KMS-11 (cell line): ENCODE data around the gene POLR2I.

Experiments used
- H2AFZ ChIP-seq: fragments of 200-600 bp; sonication (generic); 2 replicates; pipeline ENCODE4 v1.6.1; 2016; ENCODE audit warnings: antibody characterized with exemption, mixed run types, low read depth
- H3K27ac ChIP-seq: fragments of 200-600 bp; sonication (generic); 2 replicates; pipeline ENCODE4 v1.6.1; 2016; ENCODE audit warnings: mild to moderate bottlenecking, mixed run types
- H3K27me3 ChIP-seq: fragments of 200-600 bp; sonication (generic); 2 replicates; pipeline ENCODE4 v1.6.1; 2017; ENCODE audit warnings: mild to moderate bottlenecking, low read depth, mixed run types, moderate library complexity; ENCODE audit not compliant: insufficient read depth
- H3K36me3 ChIP-seq: fragments of 200-600 bp; sonication (generic); 2 replicates; pipeline ENCODE4 v1.6.1; 2017; ENCODE audit warnings: mild to moderate bottlenecking, mixed run types; ENCODE audit not compliant: insufficient read depth
- H3K4me1 ChIP-seq: fragments of 200-600 bp; sonication (generic); 2 replicates; pipeline ENCODE4 v1.6.1; 2016; ENCODE audit warnings: mild to moderate bottlenecking, low read depth, mixed run types; ENCODE audit not compliant: poor library complexity, severe bottlenecking
- H3K4me2 ChIP-seq: fragments of 200-600 bp; sonication (generic); 2 replicates; pipeline ENCODE4 v1.7.0; 2016; ENCODE audit warnings: mild to moderate bottlenecking, mixed run types
- H3K4me3 ChIP-seq: fragments of 200-600 bp; sonication (generic); IDR thresholded peaks from 2 replicates; pipeline ENCODE4 v1.6.1; 2017; ENCODE audit warnings: low read depth, low read length, mixed read lengths; ENCODE audit not compliant: insufficient read depth
- H3K79me2 ChIP-seq: fragments of 200-600 bp; sonication (generic); 2 replicates; pipeline ENCODE4 v1.6.1; 2016; ENCODE audit warnings: low read depth, mixed run types; ENCODE audit not compliant: insufficient read depth
- H3K9ac ChIP-seq: fragments of 200-600 bp; sonication (generic); 2 replicates; pipeline ENCODE4 v1.6.1; 2016; ENCODE audit warnings: mild to moderate bottlenecking, mixed run types
- H4K20me1 ChIP-seq: fragments of 200-600 bp; sonication (generic); 2 replicates; pipeline ENCODE4 v1.6.1; 2016; ENCODE audit warnings: mild to moderate bottlenecking, mixed run types; ENCODE audit not compliant: insufficient read depth
- TF ChIP-seq, protein P1 (sequence below): fragments of 200-600 bp; sonication (generic); conservative IDR thresholded peaks from 2 replicates; pipeline ENCODE4 v1.6.1; 2017; ENCODE audit warnings: low read depth, mild to moderate bottlenecking, antibody characterized with exemption, low read length, moderate library complexity, mixed read lengths

Gene POLR2I

GRCh38 chr19:36149673-36150406, 35.2 kb upstream of the POLR2I start:
- no peaks in the 10 kb centered on the region for H3K79me2 ChIP-seq
- no peak overlapping the region for H3K4me2 ChIP-seq
- no peaks in the 10 kb centered on the region for H4K20me1 ChIP-seq
- no peaks in the 10 kb centered on the region for H3K27me3 ChIP-seq
- H3K9ac ChIP-seq: no peak overlapping the region
- H3K4me3 ChIP-seq: no peak overlapping the region
- H3K27ac ChIP-seq: no peak overlapping the region
- no peaks in the 10 kb centered on the region; the same call in 1 of the 2 replicates for H3K36me3 ChIP-seq
- no peak overlapping the region for H2AFZ ChIP-seq
- TF ChIP-seq, protein P1, sequence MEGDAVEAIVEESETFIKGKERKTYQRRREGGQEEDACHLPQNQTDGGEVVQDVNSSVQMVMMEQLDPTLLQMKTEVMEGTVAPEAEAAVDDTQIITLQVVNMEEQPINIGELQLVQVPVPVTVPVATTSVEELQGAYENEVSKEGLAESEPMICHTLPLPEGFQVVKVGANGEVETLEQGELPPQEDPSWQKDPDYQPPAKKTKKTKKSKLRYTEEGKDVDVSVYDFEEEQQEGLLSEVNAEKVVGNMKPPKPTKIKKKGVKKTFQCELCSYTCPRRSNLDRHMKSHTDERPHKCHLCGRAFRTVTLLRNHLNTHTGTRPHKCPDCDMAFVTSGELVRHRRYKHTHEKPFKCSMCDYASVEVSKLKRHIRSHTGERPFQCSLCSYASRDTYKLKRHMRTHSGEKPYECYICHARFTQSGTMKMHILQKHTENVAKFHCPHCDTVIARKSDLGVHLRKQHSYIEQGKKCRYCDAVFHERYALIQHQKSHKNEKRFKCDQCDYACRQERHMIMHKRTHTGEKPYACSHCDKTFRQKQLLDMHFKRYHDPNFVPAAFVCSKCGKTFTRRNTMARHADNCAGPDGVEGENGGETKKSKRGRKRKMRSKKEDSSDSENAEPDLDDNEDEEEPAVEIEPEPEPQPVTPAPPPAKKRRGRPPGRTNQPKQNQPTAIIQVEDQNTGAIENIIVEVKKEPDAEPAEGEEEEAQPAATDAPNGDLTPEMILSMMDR: no peak
- H3K4me1 ChIP-seq: no peaks in the 10 kb centered on the region

GRCh38 chr19:36144624-36145023, 29.9 kb upstream of the POLR2I start:
- TF ChIP-seq, protein P1: no peak
- Histone ChIP-seq H4K20me1 (no peaks in the 10 kb centered on the region), H3K4me3 (no peak overlapping the region), H2AFZ (no peak overlapping the region), H3K79me2 (peaks cover 18% of the 10 kb centered on the region; the same call in 1 of the 2 replicates), H3K27ac (no peak overlapping the region), H3K36me3 (peaks cover 4% of the 10 kb centered on the region; the same call in 1 of the 2 replicates), H3K27me3 (no peaks in the 10 kb centered on the region), H3K4me1 (peaks cover 8% of the 10 kb centered on the region), H3K4me2 (no peak overlapping the region), H3K9ac (no peak overlapping the region)

DNA sequence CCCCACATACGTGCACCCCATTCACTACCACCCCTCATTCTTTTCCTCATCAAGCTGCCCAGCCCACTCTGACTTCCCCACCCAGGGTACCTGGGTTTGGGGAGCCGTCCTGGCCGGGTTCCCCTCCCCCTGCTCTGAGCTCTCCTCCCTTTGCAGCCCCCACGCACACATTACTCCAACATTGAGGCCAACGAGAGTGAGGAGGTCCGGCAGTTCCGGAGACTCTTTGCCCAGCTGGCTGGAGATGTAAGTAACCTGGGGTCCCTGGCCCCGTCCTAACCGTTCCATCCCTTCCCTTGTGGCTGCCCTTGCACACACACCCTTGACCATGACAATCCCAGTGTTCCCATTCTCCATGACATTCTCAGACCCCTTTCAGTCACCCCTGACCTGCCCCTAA, 27.8 kb upstream of the POLR2I start:
- Histone ChIP-seq H4K20me1 (no peaks in the 10 kb centered on the region), H3K27ac (no peak overlapping the region), H2AFZ (no peak overlapping the region), H3K4me3 (no peak overlapping the region), H3K4me2 (no peak overlapping the region), H3K27me3 (no peaks in the 10 kb centered on the region), H3K4me1 (peaks cover 27% of the 10 kb centered on the region), H3K36me3 (peaks cover 4% of the 10 kb centered on the region; the same call in 1 of the 2 replicates), H3K9ac (no peak overlapping the region), H3K79me2 (peaks cover 18% of the 10 kb centered on the region; the same call in 1 of the 2 replicates)
- TF ChIP-seq, protein P1: no peak

GRCh38 chr19:36142046-36142445, 27.4 kb upstream of the POLR2I start:
- no peaks in the 10 kb centered on the region for H4K20me1 ChIP-seq
- no peak overlapping the region for H3K27ac ChIP-seq
- no peak overlapping the region for H3K4me3 ChIP-seq
- H2AFZ ChIP-seq: no peak overlapping the region
- H3K4me2 ChIP-seq: no peak overlapping the region; the same call in 1 of the 2 replicates
- no peak overlapping the region for H3K9ac ChIP-seq
- H3K27me3 ChIP-seq: no peaks in the 10 kb centered on the region
- peaks cover 32% of the 10 kb centered on the region for H3K4me1 ChIP-seq
- TF ChIP-seq, protein P1: no peak
- peaks cover 18% of the 10 kb centered on the region; the same call in 1 of the 2 replicates for H3K79me2 ChIP-seq
- peaks cover 4% of the 10 kb centered on the region; the same call in 1 of the 2 replicates for H3K36me3 ChIP-seq
